GM21360 (cell line): ENCODE results near the gene DUSP21.
"Not testable (repeated sequence)": the region's sequence is repeated elsewhere in the genome, so short reads cannot be mapped to it uniquely, and the experiment has no call there.

Experiments used
- ATAC-seq: cut with Tn5 transposase; IDR thresholded peaks from one replicate; pipeline ENCODE4 v1.9.1; 2021; ENCODE audit warnings: mild to moderate bottlenecking, moderate library complexity; ENCODE audit not compliant: unreplicated experiment

Gene DUSP21

DNA sequence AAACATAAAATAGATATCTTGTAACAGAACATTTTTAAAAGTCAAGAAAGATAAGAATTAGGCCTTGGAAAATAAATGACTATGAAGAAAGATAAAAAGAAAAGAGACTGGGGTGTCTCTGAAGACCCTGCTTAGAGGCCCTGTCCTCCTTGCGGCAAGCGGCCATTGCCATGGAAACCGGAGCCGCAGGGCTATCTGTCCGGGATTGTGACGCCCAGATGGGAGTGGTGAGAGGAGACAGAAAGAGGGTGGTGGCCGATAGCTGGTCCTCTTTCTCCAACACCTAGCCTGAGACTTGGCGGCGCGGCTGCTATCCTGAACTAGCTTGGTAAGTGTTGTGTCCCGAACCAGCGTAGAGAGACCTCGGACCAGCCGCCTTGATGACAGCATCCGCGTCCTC lies at the start of gene DUSP21:
Gene DUSP21, plus strand, starts transcription at position 269 of the 400 bp plus-strand sequence. Its CDS starts 112 bp downstream, at position 381.
- no peak for ATAC-seq

DNA sequence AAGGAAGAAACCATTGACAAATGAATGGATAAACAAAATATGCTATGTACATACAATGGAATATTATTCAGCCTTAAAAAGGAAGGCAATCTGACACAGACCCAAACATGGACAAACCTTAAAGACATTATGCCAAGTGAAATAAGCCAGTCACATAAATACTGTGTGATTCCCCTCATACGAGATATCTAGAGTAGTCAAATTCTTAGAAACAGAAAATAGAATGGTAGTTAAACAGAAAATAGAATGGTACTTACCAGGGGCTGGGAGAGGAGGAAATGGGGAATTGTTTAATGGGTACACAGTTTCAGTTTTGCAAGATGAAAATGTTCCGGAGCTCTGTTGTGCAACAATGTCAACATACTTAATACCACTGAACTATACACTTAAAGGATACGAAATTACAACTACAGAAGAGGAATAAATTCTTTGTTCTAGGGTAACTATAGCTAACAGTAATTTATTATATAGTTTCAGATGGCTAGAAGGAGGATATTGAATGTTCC lies 47.8 kb upstream of the DUSP21 start:
- ATAC-seq = no peak

- ATAC-seq = no peak
Observed at GRCh38 chrX:44802613-44803012, 41.2 kb upstream of the DUSP21 start.

- no peak for ATAC-seq
Observed at GRCh38 chrX:44815681-44816080, 28.1 kb upstream of the DUSP21 start.

GRCh38 chrX:44816367-44816766 lies 27.5 kb upstream of the DUSP21 start:
- no peak for ATAC-seq

DNA sequence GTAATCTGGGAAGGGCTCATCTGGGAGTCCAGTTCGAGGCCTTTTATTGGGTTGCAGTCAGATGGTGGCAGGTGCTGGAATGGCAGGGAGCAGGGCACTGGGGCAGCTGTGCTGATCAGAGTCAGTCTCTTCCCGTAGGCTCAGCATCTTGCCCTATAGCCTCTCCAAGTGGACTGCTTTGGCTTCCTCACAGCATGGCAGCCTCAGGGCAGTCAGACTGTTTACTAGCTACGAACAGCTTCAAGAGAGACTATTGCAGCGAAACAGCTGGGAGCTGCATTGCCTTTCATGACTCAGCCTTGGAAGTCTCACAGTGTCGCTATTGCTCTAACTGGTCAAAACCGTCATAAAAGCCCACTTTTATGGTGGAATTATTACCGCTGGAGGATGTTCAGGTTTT lies 26.8 kb upstream of the DUSP21 start:
- ATAC-seq = no peak

DNA sequence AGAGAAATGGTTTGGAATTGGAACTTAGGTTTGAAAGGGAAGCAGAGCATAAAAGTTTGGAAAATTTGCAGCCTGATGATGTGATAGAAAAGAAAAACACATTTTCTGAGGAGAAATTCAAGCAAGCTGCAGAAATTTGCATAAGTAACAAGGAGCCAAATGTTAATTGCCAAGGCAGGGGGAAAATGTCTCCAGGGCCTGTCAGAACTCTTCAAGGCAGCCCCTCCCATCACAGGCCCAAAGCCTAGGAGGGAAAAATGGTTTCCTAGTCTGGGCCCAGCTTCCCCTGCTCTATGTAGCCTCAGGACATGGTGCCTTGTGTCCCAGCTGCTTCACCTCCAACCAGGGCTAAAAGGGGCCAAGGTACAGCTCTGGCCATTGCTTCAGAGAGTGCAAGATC lies 21.2 kb upstream of the DUSP21 start:
- no peak for ATAC-seq

GRCh38 chrX:44823193-44823592 lies 20.6 kb upstream of the DUSP21 start:
- not testable (repeated sequence) for ATAC-seq

GRCh38 chrX:44828008-44828605 lies 15.7 kb upstream of the DUSP21 start:
- ATAC-seq = no peak

- ATAC-seq = no peak
Observed at GRCh38 chrX:44829832-44830231, 14.0 kb upstream of the DUSP21 start.

- ATAC-seq = no peak
Observed at GRCh38 chrX:44842550-44843317, 1.1 kb upstream of the DUSP21 start.

DNA sequence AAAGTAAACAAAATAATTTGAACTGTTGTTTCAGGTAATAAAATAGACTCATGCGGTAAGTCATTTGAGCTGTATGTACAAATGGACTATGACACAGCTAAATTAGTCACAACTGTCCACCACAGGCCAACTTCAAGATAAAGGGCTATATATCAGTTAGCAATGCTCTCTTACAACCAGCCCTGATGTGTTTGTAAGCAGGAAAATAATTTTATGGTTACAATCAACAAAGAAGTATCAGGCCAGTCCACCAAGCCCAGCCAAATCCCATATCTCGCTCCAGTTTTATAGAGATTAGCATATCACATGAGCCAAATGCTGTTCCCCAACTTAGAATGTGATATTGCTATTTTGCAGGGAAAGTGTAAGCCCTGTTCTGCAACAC lies 511 bp upstream of the DUSP21 start:
- ATAC-seq = no peak

DNA sequence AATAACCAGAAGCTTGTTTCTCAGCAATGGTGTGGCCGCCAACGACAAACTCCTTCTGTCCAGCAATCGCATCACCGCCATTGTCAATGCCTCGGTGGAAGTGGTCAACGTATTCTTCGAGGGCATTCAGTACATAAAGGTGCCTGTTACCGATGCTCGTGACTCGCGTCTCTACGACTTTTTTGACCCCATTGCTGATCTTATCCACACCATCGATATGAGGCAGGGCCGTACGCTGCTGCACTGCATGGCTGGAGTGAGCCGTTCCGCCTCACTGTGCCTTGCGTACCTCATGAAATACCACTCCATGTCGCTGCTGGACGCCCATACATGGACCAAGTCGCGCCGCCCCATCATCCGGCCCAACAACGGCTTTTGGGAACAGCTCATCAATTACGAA lies 383 bp downstream of the DUSP21 start:
- ATAC-seq = no peak

- not testable (repeated sequence) for ATAC-seq
Observed at GRCh38 chrX:44850891-44851290, 7.1 kb downstream of the DUSP21 start.

- no peak for ATAC-seq
Observed at GRCh38 chrX:44871114-44871645, 27.4 kb downstream of the DUSP21 start.

DNA sequence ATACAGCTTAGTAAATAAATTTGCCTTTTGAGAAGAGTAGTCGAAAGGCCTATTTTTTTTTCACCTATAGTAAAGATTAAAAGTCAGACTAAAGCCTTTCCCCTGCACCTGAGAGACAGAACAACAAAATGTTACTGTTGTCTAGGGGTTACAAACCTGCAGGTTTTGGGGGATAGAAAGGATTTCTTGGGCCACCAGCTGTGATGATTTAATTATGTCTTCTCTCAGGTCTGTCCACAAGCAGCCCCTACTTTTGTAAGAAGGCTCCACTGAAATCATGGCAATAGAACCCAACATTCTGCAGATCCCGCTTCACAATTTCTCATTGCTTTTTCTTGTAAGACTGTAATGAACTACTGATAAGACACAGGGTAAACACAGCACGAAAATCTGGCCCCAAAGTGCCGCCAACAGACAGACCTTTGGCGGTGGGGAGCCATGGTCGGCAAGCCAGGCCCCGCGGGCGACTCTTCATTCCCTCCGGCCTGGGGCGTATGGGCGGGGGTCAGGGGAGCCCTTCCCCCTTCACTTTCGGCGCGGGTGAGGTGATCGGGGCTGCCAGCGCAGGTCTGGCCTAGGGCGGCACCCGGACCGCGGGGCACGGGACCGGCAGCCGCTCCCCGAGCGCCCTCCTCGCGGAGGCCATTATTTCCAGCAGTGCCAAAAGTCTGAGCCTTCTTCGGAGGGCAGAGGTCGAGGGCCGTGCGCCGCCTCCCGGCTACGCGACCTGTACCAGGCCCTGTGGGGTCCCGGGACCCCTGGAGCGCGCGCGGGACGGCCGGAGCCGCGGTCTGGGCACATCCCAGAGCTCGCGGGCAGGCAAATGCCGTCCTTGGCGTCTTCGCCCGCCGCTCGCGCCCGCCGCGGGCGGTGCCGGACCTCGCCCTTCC lies 28.4 kb downstream of the DUSP21 start:
- ATAC-seq = peak; percentile 32

DNA sequence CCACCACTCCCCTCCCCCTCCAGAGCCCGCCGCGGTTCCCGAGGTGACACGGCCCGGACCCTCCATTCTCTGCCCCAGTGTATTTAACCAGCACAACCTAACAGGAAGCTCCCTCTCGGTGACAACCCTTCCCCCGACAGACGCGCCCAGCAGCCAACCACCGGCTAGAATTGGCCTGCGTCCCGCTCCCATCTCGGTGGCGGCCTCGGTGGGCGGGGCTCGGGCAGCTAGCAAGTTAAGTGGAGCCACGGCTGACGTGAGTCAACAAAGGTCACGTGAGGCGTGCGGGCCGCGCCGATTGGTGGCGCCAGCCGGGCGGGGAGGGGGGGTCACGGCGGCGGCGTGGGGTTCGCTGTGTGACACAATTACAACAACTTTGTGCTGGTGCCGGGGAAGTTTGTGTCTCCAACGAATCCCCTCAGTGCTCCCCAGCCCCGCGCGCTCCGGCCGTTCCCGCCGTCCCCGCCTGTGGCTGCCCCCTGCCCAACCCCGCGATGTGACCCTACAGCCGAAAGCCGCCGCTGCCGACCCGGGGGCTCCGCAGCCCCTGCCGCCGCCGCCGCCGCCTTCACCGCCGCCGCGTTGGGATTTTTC lies 29.1 kb downstream of the DUSP21 start, which contains the start of gene KDM6A:
Gene KDM6A, plus strand, starts transcription at position 368 of the 594 bp plus-strand sequence. CDS start 364 bp downstream, outside the sequence.
- ATAC-seq = peak; percentile 85

DNA sequence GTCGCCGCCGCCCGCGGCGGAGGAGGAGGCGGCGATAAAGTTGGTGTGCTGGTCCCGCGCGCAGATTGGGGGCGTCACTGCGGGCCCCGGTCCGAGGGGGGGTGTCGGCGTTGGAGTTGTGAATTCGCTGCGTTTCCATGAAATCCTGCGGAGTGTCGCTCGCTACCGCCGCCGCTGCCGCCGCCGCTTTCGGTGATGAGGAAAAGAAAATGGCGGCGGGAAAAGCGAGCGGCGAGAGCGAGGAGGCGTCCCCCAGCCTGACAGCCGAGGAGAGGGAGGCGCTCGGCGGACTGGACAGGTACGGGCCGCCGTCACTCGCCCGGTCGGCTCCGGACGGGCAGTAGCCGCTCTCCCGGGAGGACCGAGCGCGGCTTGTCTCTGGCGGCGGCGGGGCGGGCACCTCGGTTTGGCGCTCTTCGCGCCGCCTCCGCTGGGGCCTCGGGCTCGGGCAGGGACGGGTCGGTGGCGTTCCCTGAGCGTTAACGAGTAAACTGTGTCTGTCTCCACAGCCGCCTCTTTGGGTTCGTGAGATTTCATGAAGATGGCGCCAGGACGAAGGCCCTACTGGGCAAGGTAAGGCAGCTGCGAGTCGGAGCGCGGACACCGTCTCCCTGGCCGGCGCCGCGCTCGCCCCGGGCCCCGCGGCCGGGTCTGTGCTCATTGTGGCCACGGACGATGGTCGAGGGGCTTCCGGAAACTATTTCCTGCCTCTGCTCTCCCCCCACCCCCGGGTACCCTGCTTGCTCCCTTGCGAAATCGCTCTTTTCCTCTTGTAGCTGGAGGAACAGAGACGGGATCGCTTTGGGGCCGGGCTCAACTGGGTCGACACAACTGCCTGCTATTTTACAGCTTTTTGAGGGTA lies 29.8 kb downstream of the DUSP21 start:
- peak; percentile 12 for ATAC-seq

GRCh38 chrX:44874420-44875184 lies 30.8 kb downstream of the DUSP21 start:
- ATAC-seq = no peak
